Activated CD4-positive, alpha-beta T cell treated with anti-CD3 and anti-CD28 coated beads, Interleukin-10, Interleukin-2, amounts not matched to agents 100 ng/mL and 50 ng/mL, durations not matched to agents 16 hours and 8 hours (primary cell): ENCODE measurements around the gene ACOT6.
"Not testable (repeated sequence)": the region's sequence is repeated elsewhere in the genome, so short reads cannot be mapped to it uniquely, and the experiment has no call there.

ENCODE experiments used
- DNase-seq: peaks from one replicate; pipeline ENCODE4 v3.0.0-alpha.2; 2020

ACOT6 gene

GRCh38 chr14:73602994-73603393 lies 9.3 kb upstream of the ACOT6 start:
- no peak for DNase-seq

GRCh38 chr14:73606271-73606670 lies 6.0 kb upstream of the ACOT6 start:
- peak; percentile 55 for DNase-seq

DNA sequence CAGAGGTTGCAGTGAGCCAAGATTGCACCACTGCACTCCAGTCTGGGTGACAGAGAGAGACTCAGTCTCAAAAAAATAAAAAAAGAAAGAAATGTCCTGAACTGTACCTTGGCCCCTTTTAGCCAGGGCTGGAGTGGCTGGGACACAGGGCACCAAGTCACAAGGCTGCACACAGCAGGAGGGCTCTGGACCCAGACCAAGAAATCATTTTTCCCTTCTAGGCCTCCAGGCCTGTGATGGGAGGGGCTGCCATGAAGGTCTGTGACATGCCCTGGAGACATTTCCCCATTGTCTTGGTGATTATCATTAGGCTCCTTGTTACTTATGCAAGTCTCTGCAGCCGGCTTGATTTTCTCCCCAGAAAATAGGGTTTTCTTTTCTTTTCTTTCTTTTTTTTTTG lies 5.1 kb upstream of the ACOT6 start:
- DNase-seq = no peak

GRCh38 chr14:73610687-73611086 lies 1.6 kb upstream of the ACOT6 start:
- no peak for DNase-seq

- DNase-seq = no peak
Observed at GRCh38 chr14:73613046-73613383, 698 bp downstream of the ACOT6 start.

- no peak for DNase-seq
Observed at GRCh38 chr14:73613419-73613963, 1.2 kb downstream of the ACOT6 start.

- no peak for DNase-seq
Observed at GRCh38 chr14:73616831-73617230, 4.5 kb downstream of the ACOT6 start.

DNA sequence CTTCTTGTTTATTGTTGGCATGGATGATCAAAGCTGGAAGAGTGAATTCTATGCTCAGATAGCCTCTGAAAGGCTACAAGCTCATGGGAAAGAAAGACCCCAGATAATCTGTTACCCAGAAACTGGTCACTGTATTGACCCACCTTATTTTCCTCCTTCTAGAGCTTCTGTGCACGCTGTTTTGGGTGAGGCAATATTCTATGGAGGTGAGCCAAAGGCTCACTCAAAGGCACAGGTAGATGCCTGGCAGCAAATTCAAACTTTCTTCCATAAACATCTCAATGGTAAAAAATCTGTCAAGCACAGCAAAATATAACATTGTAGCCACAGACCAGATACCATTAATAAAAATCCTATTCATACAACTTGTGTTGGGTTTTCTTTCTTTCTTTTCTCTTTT lies 7.2 kb downstream of the ACOT6 start:
- DNase-seq = no peak

- DNase-seq = no peak
Observed at GRCh38 chr14:73620268-73620667, 8.0 kb downstream of the ACOT6 start.

GRCh38 chr14:73623504-73624054 lies 11.3 kb downstream of the ACOT6 start:
- DNase-seq = no peak

DNA sequence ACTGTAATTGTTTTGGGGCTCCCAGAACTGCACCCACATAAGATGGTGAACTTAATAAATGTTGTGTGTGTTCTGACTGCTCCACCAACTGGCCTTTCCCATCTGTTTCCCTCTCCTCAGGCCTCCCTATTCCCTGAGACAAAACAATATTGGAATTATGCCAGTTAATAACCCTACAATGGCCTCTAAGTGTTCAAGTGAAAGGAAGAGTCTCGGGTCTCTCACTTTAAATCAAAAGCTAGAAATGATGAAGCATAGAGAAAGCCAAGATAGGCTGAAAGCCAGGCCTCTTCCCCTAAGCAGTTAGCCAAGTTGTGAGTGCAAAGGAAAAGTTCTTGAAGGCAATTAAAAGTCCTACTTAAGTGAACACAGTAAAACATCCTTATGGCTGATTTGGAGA lies 13.4 kb downstream of the ACOT6 start:
- DNase-seq = no peak

DNA sequence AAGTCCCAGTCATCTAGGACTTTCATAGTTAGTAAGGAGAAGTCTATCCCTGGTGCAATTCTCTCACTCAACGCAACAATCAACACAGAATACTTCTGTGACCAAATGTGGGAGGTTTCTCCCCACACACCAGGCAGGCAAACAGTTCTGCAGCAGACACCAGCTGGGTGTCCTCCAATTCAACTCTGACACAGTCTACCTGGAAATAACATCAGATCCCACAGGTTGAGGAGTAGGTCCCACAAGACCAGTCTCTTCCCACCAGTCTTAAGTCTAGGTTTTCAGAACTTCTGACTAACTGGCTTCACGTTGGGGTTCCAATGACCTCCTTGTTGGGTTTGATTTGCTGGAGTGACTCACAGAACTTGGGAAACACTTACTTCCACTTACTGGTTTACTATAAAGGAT lies 14.8 kb downstream of the ACOT6 start:
- peak; percentile 56 for DNase-seq

DNA sequence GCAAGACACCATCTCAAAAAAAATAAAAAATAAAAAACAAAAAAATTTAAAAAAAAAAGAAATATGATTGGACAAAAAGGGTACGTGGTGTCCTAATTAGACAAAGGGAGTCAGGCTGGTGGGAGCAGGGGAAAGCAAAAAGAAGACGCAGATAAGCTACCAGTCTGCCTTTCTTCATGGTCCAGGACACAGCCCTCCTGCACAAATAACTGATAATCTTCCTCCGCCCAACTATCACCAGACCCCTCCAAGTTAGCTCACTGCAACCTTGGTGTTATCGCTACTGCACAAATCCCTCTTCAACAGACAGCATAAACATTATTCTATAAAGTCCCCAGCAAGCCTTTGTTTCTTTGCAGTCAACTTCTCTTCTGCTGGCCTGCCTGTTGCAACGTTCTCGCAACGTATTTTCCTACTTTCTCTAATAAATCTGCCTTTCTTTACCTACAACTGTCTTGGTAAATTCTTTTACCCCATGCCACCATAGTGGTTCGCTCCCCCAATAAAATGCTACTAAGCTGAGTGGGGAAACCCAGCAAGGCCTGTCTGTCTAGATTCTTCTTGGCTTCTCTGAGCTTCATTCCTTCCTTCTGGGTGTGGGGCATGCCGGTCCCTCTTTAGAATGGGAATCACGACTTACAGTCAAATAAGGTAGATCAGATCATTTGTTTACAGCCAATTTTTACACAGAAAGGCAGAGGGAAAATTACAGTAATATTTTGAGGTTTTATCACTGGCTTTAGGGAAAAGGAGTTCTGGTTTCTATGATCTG lies 17.9 kb downstream of the ACOT6 start:
- DNase-seq = no peak

DNA sequence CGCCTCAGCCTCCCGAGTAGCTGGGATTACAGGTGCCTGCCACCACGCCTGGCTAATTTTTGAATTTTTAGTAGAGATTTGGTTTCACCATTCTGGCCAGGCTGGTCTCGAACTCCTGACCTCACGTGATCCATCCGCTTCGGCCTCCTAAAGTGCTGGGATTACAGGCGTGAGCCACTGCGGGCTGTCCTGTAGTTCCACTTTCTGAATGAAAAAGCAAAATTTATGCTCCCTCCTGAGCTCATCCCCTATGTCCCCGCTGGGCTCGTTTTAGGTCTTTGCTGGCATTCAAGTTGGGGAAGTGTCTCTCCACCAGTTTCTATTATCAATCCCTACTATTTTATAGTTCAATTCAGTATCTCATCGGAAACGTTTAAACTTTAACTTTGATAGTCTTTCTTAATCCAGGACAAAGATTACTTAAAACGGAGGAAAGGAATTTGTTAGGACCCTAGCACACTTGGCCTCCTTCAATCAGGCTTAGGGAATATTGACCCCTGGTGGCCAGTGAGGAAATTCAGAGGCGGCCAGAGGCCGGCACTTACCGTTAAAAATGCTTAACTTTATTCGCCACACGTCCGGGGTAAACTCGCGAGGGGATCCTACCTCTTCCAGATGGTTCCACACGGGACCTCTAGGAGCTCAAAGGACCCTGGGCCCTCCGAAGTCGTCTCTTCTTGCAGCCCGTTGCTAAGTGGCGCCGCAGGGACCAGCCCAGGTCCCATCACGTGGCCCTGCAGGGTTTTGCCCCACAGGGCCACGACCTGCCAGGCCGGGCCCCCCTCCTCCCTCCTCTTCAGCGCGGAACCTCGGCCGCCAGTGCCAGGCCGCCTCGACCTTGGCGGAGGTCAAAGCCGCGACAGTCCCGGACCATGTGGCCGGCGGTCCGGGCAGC lies 21.0 kb downstream of the ACOT6 start:
- peak; percentile 74 for DNase-seq

DNA sequence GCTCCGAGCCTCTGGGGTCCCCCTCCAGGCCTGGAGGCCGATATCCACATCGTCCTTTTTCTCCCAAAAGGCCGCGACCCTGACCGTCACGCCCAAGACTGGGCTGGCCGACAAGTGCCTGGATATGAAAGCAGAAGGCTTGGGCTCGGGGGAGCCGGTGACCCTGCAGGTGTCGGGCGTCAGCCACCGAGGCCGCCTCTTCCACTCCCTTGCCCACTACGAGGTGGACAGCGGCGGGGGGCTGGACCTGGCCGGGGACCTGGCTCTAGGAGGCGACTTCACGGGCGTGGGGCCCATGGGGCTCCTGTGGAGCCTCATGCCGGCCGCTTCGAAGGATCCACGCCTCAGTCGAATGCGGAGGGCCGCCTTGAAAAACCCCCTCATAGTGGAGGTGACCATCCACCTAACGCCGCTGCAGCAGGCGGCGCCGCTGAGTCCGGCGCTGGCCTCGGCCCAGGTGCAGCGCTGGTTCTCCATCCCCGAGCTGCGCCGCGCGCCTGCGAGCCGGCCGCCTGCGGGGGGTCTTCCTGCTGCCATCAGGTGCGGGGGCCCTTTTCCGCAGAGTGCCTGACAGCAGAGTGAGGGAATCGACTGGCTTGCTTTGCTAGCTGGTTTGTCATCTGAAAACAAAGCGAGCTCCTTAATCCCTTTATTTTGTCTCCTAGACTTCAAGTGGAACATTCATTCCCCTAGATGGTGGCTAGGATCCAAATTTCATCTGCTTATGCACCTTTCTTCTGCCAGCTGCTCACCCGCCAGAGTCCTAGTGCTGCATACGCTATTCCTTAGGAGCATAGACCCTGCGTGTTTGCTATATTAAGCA lies 21.9 kb downstream of the ACOT6 start:
- no peak for DNase-seq

GRCh38 chr14:73636355-73636754 lies 24.0 kb downstream of the ACOT6 start:
- DNase-seq = not testable (repeated sequence)

- no peak for DNase-seq
Observed at GRCh38 chr14:73637830-73638229, 25.5 kb downstream of the ACOT6 start.

GRCh38 chr14:73640796-73641365 lies 28.6 kb downstream of the ACOT6 start:
- DNase-seq = no peak

DNA sequence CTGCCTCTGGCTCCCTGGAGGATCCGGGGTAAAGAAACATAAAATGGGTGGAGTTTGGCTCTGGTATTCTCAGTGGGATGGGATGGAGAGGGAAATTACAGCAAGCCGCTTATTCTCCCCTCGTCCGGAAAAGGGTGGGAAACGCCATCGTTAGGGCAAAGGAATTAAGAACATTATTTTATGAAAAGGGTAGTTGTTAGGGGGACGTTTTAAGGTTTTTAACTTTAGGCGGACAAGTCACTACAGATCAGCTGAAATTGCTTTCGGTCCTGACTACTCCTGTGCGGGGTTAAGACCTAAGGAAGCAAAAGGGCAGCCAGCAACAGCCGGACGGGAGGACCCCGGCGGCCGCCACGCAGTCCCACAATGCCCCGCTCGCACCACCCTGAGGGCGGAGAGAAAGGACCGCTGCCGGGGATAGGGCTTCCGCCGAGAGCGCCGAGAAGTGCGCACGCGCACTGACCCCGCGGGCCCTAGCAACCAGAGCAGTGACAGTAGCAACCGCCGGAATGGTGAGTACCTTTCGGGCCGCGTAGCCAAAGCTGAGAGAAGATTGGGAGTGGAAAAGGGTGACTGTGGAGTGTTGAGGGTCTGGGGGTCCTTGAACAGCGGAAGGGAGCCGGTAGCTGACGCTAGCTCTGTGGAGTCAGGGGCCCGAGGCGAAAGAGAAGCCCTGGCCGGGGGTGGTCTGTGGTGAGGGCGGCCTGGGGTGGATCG lies 32.4 kb downstream of the ACOT6 start, which contains the start of gene DNAL1:
Gene DNAL1 (plus strand): TSS at position 456 of the 717 bp plus-strand sequence. CDS start 54 bp downstream, at position 510.
- peak; percentile 97 for DNase-seq

DNA sequence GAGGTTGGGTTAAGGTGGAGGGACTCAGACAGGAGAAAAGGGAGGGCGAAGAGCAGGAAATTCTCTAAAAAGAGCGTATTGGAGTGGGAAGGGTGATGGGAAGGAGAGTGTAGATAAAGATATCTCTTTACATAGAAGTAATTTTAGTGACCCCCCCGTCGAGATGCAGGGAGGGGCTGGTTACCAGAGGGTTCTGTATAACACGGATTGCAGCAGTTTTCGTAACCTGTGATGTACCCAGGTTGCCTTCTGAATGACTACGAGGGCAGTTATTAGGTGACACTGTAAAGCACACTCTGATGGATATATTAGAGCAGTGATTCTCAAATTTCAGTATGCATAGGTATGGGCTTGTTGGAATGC lies 32.9 kb downstream of the ACOT6 start:
- no peak for DNase-seq

GRCh38 chr14:73651005-73651404 lies 38.7 kb downstream of the ACOT6 start:
- no peak for DNase-seq

- no peak for DNase-seq
Observed at GRCh38 chr14:73655851-73656250, 43.5 kb downstream of the ACOT6 start.
